ENCODE results near the gene YIPF1. TPM values are rescaled to one million over a fixed set of nuclear protein-coding genes. Genes with fewer than 3 reads are reported as not detected.
A peak's percentile ranks its signal among the peaks of the same experiment; 100 is the strongest.

YIPF1 gene
- total and polyA plus RNA-seq, 12 donors, result 22.2 to 59.5 (median 38.9) TPM

- Histone ChIP-seq H3K36me3 (replicated peaks in 1 of 2) (no peaks in the 10 kb centered on the region), H3K9me3 (replicated peaks in 1 of 3) (no peaks in the 10 kb centered on the region), H3K27me3 (no peaks in the 10 kb centered on the region), H3K4me3 (peak overlapping the region in 2 of 4 donors; percentile 74 to 98), H3K4me1 (replicated peaks in 1 of 2) (peaks cover 4 to 9% of the 10 kb centered on the region in 2 donors), H3K27ac (peak overlapping the region in 4 of 5 donors; percentile 94 to 99 (median 96))
- WGBS, 4 donors, result 4 to 8% (median 6%) methylated on average over 2 of the region's 2 CpGs
- TF ChIP-seq POLR2A (IDR thresholded peaks at IDR 0.05) (no peak), CTCF (IDR thresholded peaks at IDR 0.05) (no peak)
- intact Hi-C loops (cut with DNase I), result no loop called here
- DNase-seq, result no peak
Observed at GRCh38 chr1:53838654-53838974, 51.0 kb downstream of the YIPF1 start.

GRCh38 chr1:53837924-53838653, 51.5 kb downstream of the YIPF1 start, which contains the start of gene NDC1:
Gene NDC1 (minus strand): TSS chr1:53838296. CDS start chr1:53838261, 35 bp downstream.
- WGBS, 4 donors, result 0% methylated on average over 16 to 59 of the region's 59 CpGs
- Histone ChIP-seq H3K36me3 (replicated peaks in 1 of 2) (no peaks in the 10 kb centered on the region), H3K4me3 (peak within 1 kb of the TSS; percentile 40 to 98 (median 70)), H3K4me1 (replicated peaks in 1 of 2) (peaks cover 4 to 9% of the 10 kb centered on the region in 2 donors), H3K9me3 (replicated peaks in 1 of 3) (no peaks in the 10 kb centered on the region), H3K27ac (peak within 1 kb of the TSS; percentile 86 to 99 (median 95)), H3K27me3 (no peaks in the 10 kb centered on the region)
- intact Hi-C loops (cut with DNase I), result no loop called here
- TF ChIP-seq CTCF (IDR thresholded peaks at IDR 0.05) (peak in 3 of 6 experiments; percentile 10 to 31 (median 25)), POLR2A (IDR thresholded peaks at IDR 0.05) (peak; percentile 19 to 63)
- DNase-seq, result peak; percentile 90 to 95 (median 93)

- no peak for DNase-seq
- no peaks in the 10 kb centered on the region for H3K27me3 ChIP-seq
- intact Hi-C loops (cut with DNase I), result no loop called here
- no peaks in the 10 kb centered on the region for H3K36me3 ChIP-seq (replicated peaks in 1 of 2)
- peaks cover 4 to 9% of the 10 kb centered on the region in 2 donors for H3K4me1 ChIP-seq (replicated peaks in 1 of 2)
- WGBS, 4 donors, result 0 to 1% (median 0%) methylated on average over 5 of the region's 5 CpGs
- peak overlapping the region in 4 of 5 donors; percentile 86 to 99 (median 94) for H3K27ac ChIP-seq
- H3K4me3 ChIP-seq, result peak overlapping the region; percentile 40 to 98 (median 70)
- TF ChIP-seq CTCF (IDR thresholded peaks at IDR 0.05) (no peak), POLR2A (IDR thresholded peaks at IDR 0.05) (no peak)
- H3K9me3 ChIP-seq (replicated peaks in 1 of 3), result no peaks in the 10 kb centered on the region
Observed at GRCh38 chr1:53837646-53837923, 52.0 kb downstream of the YIPF1 start.

- peaks cover 4 to 9% of the 10 kb centered on the region in 2 donors for H3K4me1 ChIP-seq (replicated peaks in 1 of 2)
- 84 to 98% (median 96%) methylated on average over 2 of the region's 2 CpGs for WGBS, 4 donors
- H3K36me3 ChIP-seq (replicated peaks in 1 of 2), result no peaks in the 10 kb centered on the region
- H3K27me3 ChIP-seq, result no peaks in the 10 kb centered on the region
- no peak overlapping the region for H3K27ac ChIP-seq
- intact Hi-C loops (cut with DNase I), result no loop called here
- H3K4me3 ChIP-seq, result no peak overlapping the region
- no peaks in the 10 kb centered on the region for H3K9me3 ChIP-seq (replicated peaks in 1 of 3)
- no peak for DNase-seq
- TF ChIP-seq CTCF (IDR thresholded peaks at IDR 0.05) (no peak), POLR2A (IDR thresholded peaks at IDR 0.05) (no peak)
Observed at GRCh38 chr1:53835491-53835890, 54.1 kb downstream of the YIPF1 start.

Measured in adrenal gland (tissue), 12 donors.